GM18868 (cell line): ENCODE results near the gene ADAM11.

ENCODE experiments used
- ATAC-seq: cut with Tn5 transposase; IDR thresholded peaks from one replicate; pipeline ENCODE4 v1.9.1; 2021; ENCODE audit warnings: mild to moderate bottlenecking, moderate library complexity; ENCODE audit not compliant: unreplicated experiment

The ADAM11 gene

DNA sequence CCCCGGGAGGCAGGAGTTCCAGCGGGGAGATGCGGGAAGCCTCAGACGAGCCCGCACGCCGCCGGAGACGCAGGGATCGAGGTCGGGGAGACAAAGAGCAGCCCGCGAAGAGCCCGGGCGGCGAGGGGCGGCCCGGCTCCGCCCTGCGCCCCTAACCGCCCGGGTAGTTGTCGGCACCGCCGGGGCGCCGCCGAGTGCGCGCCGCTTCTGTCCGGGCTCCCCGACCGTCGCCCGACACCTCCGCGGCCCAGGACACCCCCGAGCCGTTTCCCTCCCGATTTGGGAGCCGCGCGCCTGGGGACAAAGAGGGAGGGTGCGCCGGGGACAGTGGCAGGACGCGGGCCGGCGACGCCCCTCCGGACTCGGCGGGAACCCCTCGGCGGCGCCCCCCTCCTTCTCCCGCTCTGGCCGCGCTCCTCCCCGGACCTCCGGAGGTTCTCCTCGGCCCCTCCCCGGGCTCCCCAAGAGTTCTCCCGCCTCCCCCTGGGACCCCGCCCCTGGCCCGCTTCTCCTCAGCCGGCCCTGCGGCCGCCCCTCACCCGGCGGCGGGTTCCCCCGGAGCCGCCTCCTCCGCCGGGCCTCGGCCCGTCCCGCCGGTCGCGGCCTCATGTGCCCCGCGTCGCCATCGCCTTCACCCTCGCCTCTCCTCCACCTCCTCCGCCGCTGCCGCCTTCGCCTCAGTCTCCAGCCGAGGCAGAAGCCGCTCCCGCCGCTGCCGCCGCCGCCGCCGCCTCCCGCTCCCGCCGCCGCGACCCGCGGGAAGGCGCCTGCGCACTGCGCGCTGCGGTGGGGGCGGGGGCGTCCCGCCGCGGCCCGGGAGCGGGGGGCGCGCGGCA, 71.0 kb downstream of the ADAM11 start, which contains the start of gene GJC1:
GJC1 (minus strand) TSS at position 765 of the 836 bp plus-strand sequence. CDS start 24,470 bp downstream, outside the sequence.
- ATAC-seq: no peak

- no peak for ATAC-seq
These were observed 71.8 kb downstream of the ADAM11 start for GRCh38 chr17:44830359-44831288.

DNA sequence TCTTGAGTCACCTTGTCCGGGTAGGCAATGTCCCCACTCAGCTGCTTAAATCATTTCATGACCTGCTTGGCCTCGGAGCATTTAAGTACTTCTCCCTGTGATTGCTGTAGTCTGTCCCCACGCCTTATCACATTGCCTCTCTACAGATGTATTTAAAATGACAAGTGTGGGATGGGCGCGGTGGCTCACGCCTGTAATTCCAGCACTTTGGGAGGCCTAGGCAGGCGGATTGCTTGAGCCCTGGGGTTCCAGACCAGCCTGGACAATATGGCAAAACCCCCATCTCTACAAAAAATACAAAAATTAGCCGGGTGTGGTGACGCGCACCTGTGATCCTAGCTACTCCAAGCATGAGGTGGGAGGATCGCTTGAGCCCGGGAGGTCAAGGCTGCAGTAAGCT, 72.6 kb downstream of the ADAM11 start:
- no peak for ATAC-seq
